ENCODE results near the gene CDC14B. TPM values are rescaled to one million over a fixed set of nuclear protein-coding genes. Genes with fewer than 3 reads are reported as not detected.

CDC14B gene
- total and polyA plus RNA-seq, 4 donors, result 2.9 to 29.8 (median 8.0) TPM

- no peak for DNase-seq
- Histone ChIP-seq H3K9ac (ENCODE audit: insufficient read depth in 1 of 2, low read length in 2 of 2) (no peak overlapping the region), H3K36me3 (ENCODE audit: control insufficient read depth in 4 of 4, insufficient read depth in 4 of 4, low read length in 4 of 4) (peaks cover 2 to 25% (median 18%) of the 10 kb centered on the region in 4 donors), H3K27ac (ENCODE audit: low read depth in 1 of 2, low read length in 1 of 2) (no peak overlapping the region), H3K27me3 (ENCODE audit: control insufficient read depth in 3 of 3, insufficient read depth in 3 of 3, low read length in 2 of 3) (no peaks in the 10 kb centered on the region), H3K4me3 (no peak overlapping the region), H3K4me1 (ENCODE audit: control insufficient read depth in 5 of 5, insufficient read depth in 5 of 5, low read length in 5 of 5) (peaks cover 0 to 12% (median 6%) of the 10 kb centered on the region in 5 donors), H3K9me3 (ENCODE audit: control insufficient read depth in 4 of 4, insufficient read depth in 3 of 4, low read length in 3 of 4) (no peaks in the 10 kb centered on the region)
- WGBS, 2 donors, result 93 to 97% methylated on average over 12 of the region's 12 CpGs
- no peak for ATAC-seq (ENCODE audit: insufficient read depth, low FRiP score)
- TF ChIP-seq, protein P1, sequence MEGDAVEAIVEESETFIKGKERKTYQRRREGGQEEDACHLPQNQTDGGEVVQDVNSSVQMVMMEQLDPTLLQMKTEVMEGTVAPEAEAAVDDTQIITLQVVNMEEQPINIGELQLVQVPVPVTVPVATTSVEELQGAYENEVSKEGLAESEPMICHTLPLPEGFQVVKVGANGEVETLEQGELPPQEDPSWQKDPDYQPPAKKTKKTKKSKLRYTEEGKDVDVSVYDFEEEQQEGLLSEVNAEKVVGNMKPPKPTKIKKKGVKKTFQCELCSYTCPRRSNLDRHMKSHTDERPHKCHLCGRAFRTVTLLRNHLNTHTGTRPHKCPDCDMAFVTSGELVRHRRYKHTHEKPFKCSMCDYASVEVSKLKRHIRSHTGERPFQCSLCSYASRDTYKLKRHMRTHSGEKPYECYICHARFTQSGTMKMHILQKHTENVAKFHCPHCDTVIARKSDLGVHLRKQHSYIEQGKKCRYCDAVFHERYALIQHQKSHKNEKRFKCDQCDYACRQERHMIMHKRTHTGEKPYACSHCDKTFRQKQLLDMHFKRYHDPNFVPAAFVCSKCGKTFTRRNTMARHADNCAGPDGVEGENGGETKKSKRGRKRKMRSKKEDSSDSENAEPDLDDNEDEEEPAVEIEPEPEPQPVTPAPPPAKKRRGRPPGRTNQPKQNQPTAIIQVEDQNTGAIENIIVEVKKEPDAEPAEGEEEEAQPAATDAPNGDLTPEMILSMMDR (IDR thresholded peaks at IDR 0.05; ENCODE audit: control extremely low read depth, extremely low read depth), result no peak
Measured at GRCh38 chr9:96489482-96489979, 130.1 kb downstream of the CDC14B start.

GRCh38 chr9:96487949-96488348, 131.7 kb downstream of the CDC14B start:
- TF ChIP-seq, protein P1 (IDR thresholded peaks at IDR 0.05; ENCODE audit: control extremely low read depth, extremely low read depth), result no peak
- H3K9ac ChIP-seq (ENCODE audit: insufficient read depth in 1 of 2, low read length in 2 of 2), result no peak overlapping the region
- H3K4me3 ChIP-seq, result no peak overlapping the region
- peak in 2 of 3 donors; percentile 14 to 20 for DNase-seq
- H3K4me1 ChIP-seq (ENCODE audit: control insufficient read depth in 5 of 5, insufficient read depth in 5 of 5, low read length in 5 of 5), result peaks cover 0 to 12% (median 6%) of the 10 kb centered on the region in 5 donors
- peaks cover 2 to 30% (median 18%) of the 10 kb centered on the region in 4 donors for H3K36me3 ChIP-seq (ENCODE audit: control insufficient read depth in 4 of 4, insufficient read depth in 4 of 4, low read length in 4 of 4)
- WGBS, 2 donors, result 86 to 91% methylated on average over 10 of the region's 10 CpGs
- no peak overlapping the region for H3K27ac ChIP-seq (ENCODE audit: low read depth in 1 of 2, low read length in 1 of 2)
- no peak for ATAC-seq (ENCODE audit: insufficient read depth, low FRiP score)
- no peaks in the 10 kb centered on the region for H3K9me3 ChIP-seq (ENCODE audit: control insufficient read depth in 4 of 4, insufficient read depth in 3 of 4, low read length in 3 of 4)
- no peaks in the 10 kb centered on the region for H3K27me3 ChIP-seq (ENCODE audit: control insufficient read depth in 3 of 3, insufficient read depth in 3 of 3, low read length in 2 of 3)

DNA sequence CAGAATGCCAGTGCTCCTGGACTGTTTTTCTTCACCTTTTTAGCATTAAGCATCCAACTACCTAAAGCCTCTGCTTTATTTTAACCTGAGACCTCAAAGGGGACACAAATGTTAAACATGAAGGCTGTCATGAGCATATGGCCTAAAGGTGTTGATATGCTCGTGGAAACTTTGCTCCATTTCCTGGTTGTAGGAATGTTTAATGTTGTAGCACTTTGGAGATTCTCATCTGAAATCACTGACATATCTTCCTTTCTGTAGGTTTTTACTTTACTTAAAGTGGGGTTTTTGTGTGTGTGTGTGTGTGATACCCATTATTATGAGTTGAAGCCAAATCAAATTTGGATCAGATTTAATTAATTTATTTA, 132.6 kb downstream of the CDC14B start:
- H3K4me3 ChIP-seq, result no peak overlapping the region
- H3K27me3 ChIP-seq (ENCODE audit: control insufficient read depth in 3 of 3, insufficient read depth in 3 of 3, low read length in 2 of 3), result no peaks in the 10 kb centered on the region
- H3K9ac ChIP-seq (ENCODE audit: insufficient read depth in 1 of 2, low read length in 2 of 2), result no peak overlapping the region
- H3K36me3 ChIP-seq (ENCODE audit: control insufficient read depth in 4 of 4, insufficient read depth in 4 of 4, low read length in 4 of 4), result peaks cover 2 to 30% (median 18%) of the 10 kb centered on the region in 4 donors
- TF ChIP-seq, protein P1 (IDR thresholded peaks at IDR 0.05; ENCODE audit: control extremely low read depth, extremely low read depth), result no peak
- H3K4me1 ChIP-seq (ENCODE audit: control insufficient read depth in 5 of 5, insufficient read depth in 5 of 5, low read length in 5 of 5), result peaks cover 0 to 12% (median 6%) of the 10 kb centered on the region in 5 donors
- ATAC-seq (ENCODE audit: insufficient read depth, low FRiP score), result no peak
- H3K27ac ChIP-seq (ENCODE audit: low read depth in 1 of 2, low read length in 1 of 2), result peak overlapping the region in 1 of 2 donors; percentile 5
- no peaks in the 10 kb centered on the region for H3K9me3 ChIP-seq (ENCODE audit: control insufficient read depth in 4 of 4, insufficient read depth in 3 of 4, low read length in 3 of 4)
- WGBS, 2 donors, result 51 to 66% methylated on average over 1 of the region's 1 CpG
- DNase-seq, result no peak
